Ovary (tissue), 3 donors: ENCODE results near the gene ARF6.

Experiments
- EP300 ChIP-seq: sonication (generic); formaldehyde crosslinking; IDR thresholded peaks from one replicate; pipeline ENCODE4 v1.6.1; 2017; ENCODE audit warnings: antibody characterized with exemption
- TF ChIP-seq, protein P1 (sequence below), 3 donors: fragments of 450-650 bp in 2 of 3; fragments of 200-600 bp in 1 of 3; IDR thresholded peaks; one replicate each; pipeline versions ENCODE4 v1.5.1 to v1.8.0; 2016 to 2022; ENCODE audit warnings: antibody characterized with exemption in 3 of 3, mild to moderate bottlenecking in 1 of 3
- donor health status: DM: no; HTN: no; CAD: no.

DNA sequence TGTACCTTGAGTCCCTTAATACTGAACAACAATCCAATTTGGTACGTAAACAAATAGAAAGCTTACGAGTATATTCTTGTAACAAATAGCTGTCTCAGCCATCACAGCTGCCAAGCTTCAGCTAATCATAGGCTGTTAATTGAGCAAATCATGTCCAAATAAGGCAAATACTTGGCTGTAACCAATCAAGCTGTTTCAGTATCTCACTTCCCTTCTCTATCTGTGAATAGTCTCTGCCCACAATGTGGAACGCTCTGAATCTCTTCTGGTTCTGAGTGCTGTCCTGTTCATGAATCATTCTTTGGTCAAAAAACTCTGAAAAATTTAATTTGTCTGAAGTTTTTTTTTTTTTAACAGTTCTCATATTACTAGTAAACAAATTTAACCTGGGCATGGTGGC, 34.5 kb upstream of the ARF6 start:
- no peak for TF ChIP-seq EP300
- TF ChIP-seq, protein P1, sequence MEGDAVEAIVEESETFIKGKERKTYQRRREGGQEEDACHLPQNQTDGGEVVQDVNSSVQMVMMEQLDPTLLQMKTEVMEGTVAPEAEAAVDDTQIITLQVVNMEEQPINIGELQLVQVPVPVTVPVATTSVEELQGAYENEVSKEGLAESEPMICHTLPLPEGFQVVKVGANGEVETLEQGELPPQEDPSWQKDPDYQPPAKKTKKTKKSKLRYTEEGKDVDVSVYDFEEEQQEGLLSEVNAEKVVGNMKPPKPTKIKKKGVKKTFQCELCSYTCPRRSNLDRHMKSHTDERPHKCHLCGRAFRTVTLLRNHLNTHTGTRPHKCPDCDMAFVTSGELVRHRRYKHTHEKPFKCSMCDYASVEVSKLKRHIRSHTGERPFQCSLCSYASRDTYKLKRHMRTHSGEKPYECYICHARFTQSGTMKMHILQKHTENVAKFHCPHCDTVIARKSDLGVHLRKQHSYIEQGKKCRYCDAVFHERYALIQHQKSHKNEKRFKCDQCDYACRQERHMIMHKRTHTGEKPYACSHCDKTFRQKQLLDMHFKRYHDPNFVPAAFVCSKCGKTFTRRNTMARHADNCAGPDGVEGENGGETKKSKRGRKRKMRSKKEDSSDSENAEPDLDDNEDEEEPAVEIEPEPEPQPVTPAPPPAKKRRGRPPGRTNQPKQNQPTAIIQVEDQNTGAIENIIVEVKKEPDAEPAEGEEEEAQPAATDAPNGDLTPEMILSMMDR (IDR thresholded peaks at IDR 0.05), result no peak
